ENCODE measurements around the gene USP3. TPM values are rescaled to one million over a fixed set of nuclear protein-coding genes. Genes with fewer than 3 reads are reported as not detected.

USP3 gene
- total and polyA plus RNA-seq, 4 donors = 8.5 to 25.4 (median 14.8) TPM

DNA sequence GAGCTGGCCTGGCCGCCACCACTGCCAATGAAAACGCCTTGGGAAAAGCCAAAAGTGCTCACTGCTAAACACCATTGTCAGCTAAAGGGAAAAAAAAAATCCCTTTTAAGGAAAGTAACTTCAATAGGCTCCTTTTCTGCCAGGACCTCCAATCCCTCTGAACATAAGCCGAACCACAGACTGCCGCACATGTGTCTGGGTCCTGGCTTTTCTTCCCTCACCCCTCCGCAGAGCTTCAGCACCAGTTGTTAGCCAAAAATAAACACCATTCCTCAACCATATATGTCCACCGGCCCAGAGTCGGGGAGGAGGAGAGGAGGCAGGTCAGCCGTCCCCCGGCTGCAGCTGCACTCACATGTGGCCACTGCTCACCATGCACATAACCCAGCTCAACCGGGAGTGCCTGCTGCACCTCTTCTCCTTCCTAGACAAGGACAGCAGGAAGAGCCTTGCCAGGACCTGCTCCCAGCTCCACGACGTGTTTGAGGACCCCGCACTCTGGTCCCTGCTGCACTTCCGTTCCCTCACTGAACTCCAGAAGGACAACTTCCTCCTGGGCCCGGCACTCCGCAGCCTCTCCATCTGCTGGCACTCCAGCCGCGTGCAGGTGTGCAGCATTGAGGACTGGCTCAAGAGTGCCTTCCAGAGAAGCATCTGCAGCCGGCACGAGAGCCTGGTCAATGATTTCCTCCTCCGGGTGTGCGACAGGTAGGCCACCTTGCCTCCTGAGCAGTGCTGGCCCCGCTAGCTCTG lies 92.8 kb downstream of the USP3 start, which contains the start of gene FBXL22 (continued):
- TF ChIP-seq, protein P1, sequence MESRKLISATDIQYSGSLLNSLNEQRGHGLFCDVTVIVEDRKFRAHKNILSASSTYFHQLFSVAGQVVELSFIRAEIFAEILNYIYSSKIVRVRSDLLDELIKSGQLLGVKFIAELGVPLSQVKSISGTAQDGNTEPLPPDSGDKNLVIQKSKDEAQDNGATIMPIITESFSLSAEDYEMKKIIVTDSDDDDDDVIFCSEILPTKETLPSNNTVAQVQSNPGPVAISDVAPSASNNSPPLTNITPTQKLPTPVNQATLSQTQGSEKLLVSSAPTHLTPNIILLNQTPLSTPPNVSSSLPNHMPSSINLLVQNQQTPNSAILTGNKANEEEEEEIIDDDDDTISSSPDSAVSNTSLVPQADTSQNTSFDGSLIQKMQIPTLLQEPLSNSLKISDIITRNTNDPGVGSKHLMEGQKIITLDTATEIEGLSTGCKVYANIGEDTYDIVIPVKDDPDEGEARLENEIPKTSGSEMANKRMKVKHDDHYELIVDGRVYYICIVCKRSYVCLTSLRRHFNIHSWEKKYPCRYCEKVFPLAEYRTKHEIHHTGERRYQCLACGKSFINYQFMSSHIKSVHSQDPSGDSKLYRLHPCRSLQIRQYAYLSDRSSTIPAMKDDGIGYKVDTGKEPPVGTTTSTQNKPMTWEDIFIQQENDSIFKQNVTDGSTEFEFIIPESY (IDR thresholded peaks at IDR 0.05) = no peak
- TF ChIP-seq RAD21 (IDR thresholded peaks at IDR 0.05) (no peak), TAF1 (conservative IDR thresholded peaks at IDR 0.05) (no peak), HNF4G (IDR thresholded peaks at IDR 0.05) (no peak)

- 92% methylated on average over 6 of the region's 6 CpGs for WGBS
- DNase-seq (ENCODE audit: low spot score) = no peak
- H3K9ac ChIP-seq (ENCODE audit: low read depth in 1 of 2, low read length in 2 of 2) = no peak overlapping the region
- H3K4me3 ChIP-seq (ENCODE audit: low read depth in 1 of 3, low read length in 3 of 3) = no peak overlapping the region
- no peaks in the 10 kb centered on the region for H3K27me3 ChIP-seq (ENCODE audit: control insufficient read depth in 4 of 4, insufficient read depth in 4 of 4, low read length in 3 of 4)
- no peaks in the 10 kb centered on the region for H3K9me3 ChIP-seq (ENCODE audit: control insufficient read depth in 4 of 4, low read length in 3 of 4)
- H3K36me3 ChIP-seq (ENCODE audit: control insufficient read depth in 4 of 4, insufficient read depth in 3 of 4, low read depth in 1 of 4, low read length in 3 of 4) = peaks cover 0 to 6% (median 4%) of the 10 kb centered on the region in 4 donors
- TF ChIP-seq MAX (IDR thresholded peaks at IDR 0.05) = no peak
- no peak for TF ChIP-seq FOXA1 (IDR thresholded peaks at IDR 0.05)
- no peak for TF ChIP-seq HNF4G (IDR thresholded peaks at IDR 0.05)
- no peak for TF ChIP-seq NR2F2 (IDR thresholded peaks at IDR 0.05)
- TF ChIP-seq, protein P1 (IDR thresholded peaks at IDR 0.05) = no peak
- no peak for TF ChIP-seq CTCF (IDR thresholded peaks at IDR 0.05; ENCODE audit: low read depth, low read length, missing input control)
- TF ChIP-seq FOXA2 (IDR thresholded peaks at IDR 0.05) = no peak
- TF ChIP-seq RAD21 (IDR thresholded peaks at IDR 0.05) = no peak
- TF ChIP-seq RXRA (IDR thresholded peaks at IDR 0.05) = no peak
- no peak for TF ChIP-seq HNF4A (conservative IDR thresholded peaks at IDR 0.05)
- no peak for TF ChIP-seq TAF1 (conservative IDR thresholded peaks at IDR 0.05)
- TF ChIP-seq REST (IDR thresholded peaks at IDR 0.05) = no peak
- no peak for TF ChIP-seq ATF3 (IDR thresholded peaks at IDR 0.05)
- TF ChIP-seq GABPA (IDR thresholded peaks at IDR 0.05 in 1 of 2, conservative IDR thresholded peaks at IDR 0.05 in 1 of 2) = no peak
- no peak for TF ChIP-seq SP1 (IDR thresholded peaks at IDR 0.05)
- TF ChIP-seq JUND (IDR thresholded peaks at IDR 0.05) = no peak
- TF ChIP-seq YY1 (IDR thresholded peaks at IDR 0.05) = no peak
- no peak overlapping the region for H3K27ac ChIP-seq (ENCODE audit: low read depth in 1 of 2, low read length in 2 of 2)
- H3K4me1 ChIP-seq (ENCODE audit: control insufficient read depth in 4 of 4, insufficient read depth in 4 of 4, low read length in 3 of 4) = peaks cover 0 to 25% (median 17%) of the 10 kb centered on the region in 4 donors
These were observed 93.4 kb downstream of the USP3 start for GRCh38 chr15:63597821-63598220.

Data from liver (tissue), 9 donors.